WTC11 (cell line): ENCODE data around the gene MDGA2.
"Not testable (repeated sequence)": the region's sequence is repeated elsewhere in the genome, so short reads cannot be mapped to it uniquely, and the experiment has no call there.

Experiments
- CTCF ChIP-seq: fragments of 200-600 bp; IDR thresholded peaks from 2 replicates; pipeline ENCODE4 v1.8.0; 2022; ENCODE audit warnings: antibody characterized with exemption
- PRRX2 ChIP-seq: fragments of 250-450 bp; sonication (Bioruptor Pico); IDR thresholded peaks from 2 replicates; pipeline ENCODE4 v1.8.0; 2021; ENCODE audit warnings: mild to moderate bottlenecking
- TP53 ChIP-seq: sonication (generic); formaldehyde crosslinking; IDR thresholded peaks from 2 replicates; pipeline ENCODE4 v1.8.1; 2023; ENCODE audit warnings: mild to moderate bottlenecking, missing genetic modification reagents
- USF1 ChIP-seq: sonication (generic); formaldehyde crosslinking; IDR thresholded peaks from 2 replicates; pipeline ENCODE4 v1.8.0; 2022; ENCODE audit warnings: mild to moderate bottlenecking, missing genetic modification reagents

GRCh38 chr14:47242579-47242978, 432.8 kb downstream of the MDGA2 start:
- not testable (repeated sequence) for TF ChIP-seq USF1 (CRISPR knock-in tag); CTCF; PRRX2; TP53 (CRISPR knock-in tag)
